Immature natural killer cell (primary cell): Measurements from ENCODE around the gene SIGLEC9. TPM values are rescaled to one million over a fixed set of nuclear protein-coding genes. Genes with fewer than 3 reads are reported as not detected.
A peak's percentile ranks its signal among the peaks of the same experiment; 100 is the strongest.

Experiments used
- DNase-seq, 3 donors: peaks; one replicate each; pipeline ENCODE4 v3.0.0; 2022; ENCODE audit warnings: mixed read lengths in 1 of 3
- H3K27ac Mint-ChIP-seq, 6 donors: one replicate each; pipeline ENCODE4 v1.8.0; 2020; ENCODE audit warnings: mixed read lengths in 6 of 6, mild to moderate bottlenecking in 5 of 6, inconsistent platforms in 4 of 6, moderate library complexity in 3 of 6
- H3K27me3 Mint-ChIP-seq, 3 donors: one replicate each; pipeline ENCODE4 v1.8.0; 2020 to 2021; ENCODE audit warnings: low read depth in 3 of 3, mild to moderate bottlenecking in 3 of 3, mixed read lengths in 3 of 3, moderate library complexity in 3 of 3, inconsistent platforms in 1 of 3
- H3K36me3 Mint-ChIP-seq, 3 donors: one replicate each; pipeline ENCODE4 v1.8.0; 2020; ENCODE audit warnings: mixed read lengths in 3 of 3, inconsistent platforms in 2 of 3, mild to moderate bottlenecking in 2 of 3
- H3K4me1 Mint-ChIP-seq, 2 donors: one replicate each; pipeline ENCODE4 v1.8.0; 2020; ENCODE audit warnings: inconsistent platforms in 2 of 2, mild to moderate bottlenecking in 2 of 2, mixed read lengths in 2 of 2, moderate library complexity in 1 of 2
- H3K4me3 Mint-ChIP-seq, 5 donors: one replicate each; pipeline ENCODE4 v1.8.0; 2020; ENCODE audit warnings: mild to moderate bottlenecking in 5 of 5, mixed read lengths in 5 of 5, inconsistent platforms in 3 of 5, moderate library complexity in 3 of 5
- H3K9me3 Mint-ChIP-seq, 6 donors: one replicate each; pipeline ENCODE4 v1.8.0; 2020; ENCODE audit warnings: mild to moderate bottlenecking in 6 of 6, mixed read lengths in 6 of 6, inconsistent platforms in 4 of 6, moderate library complexity in 3 of 6
- polyA plus RNA-seq, 3 donors: library from polyadenylated mRNA; unstranded; fragments of 300-500 nt; fragmentation: Illumina TruSeq; gene quantifications; one replicate each; pipeline ENCODE4 v1.2.3, GENCODE V29; 2021

The SIGLEC9 gene
- polyA plus RNA-seq, 3 donors from 2014 or later: 6.2 to 16.8 (median 11.3) TPM

DNA sequence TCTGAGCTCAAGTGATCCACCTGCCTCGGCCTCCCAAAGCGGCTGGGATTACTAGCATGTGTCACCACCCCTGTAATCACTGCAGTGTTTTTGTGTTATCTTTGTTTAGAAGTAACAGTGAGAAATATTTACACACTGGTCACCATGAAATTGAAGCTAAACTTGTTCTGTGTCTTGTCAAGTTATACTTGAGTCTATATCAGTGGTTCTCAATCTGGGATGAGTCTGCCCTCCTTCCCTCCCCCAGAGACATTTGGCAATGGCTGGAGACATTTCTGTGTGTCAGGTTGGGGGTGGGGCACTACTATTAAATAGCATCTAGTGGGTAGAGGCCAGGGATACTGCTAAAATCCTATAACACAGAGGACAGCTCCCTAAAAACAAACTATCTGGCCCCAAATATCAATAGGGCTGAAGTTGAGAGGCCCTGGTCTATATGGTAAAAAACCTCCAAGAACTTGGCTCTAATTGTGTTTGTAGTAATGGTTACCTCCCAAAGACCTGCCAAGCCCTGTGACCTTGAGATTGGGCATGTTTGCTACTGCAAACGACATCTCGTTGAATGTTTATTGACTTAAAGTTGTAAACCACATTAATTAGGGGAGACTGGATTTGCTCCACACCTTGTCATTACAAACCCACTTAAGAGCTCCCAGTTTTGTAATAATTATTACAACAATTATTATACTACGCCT is 23.4 kb upstream of the SIGLEC9 start:
- no peaks in the 10 kb centered on the region for H3K27me3 Mint-ChIP-seq
- H3K27ac Mint-ChIP-seq: peak overlapping the region; percentile 7 to 69 (median 42)
- DNase-seq: no peak
- H3K4me1 Mint-ChIP-seq: peaks cover 44 to 68% of the 10 kb centered on the region in 2 donors
- no peaks in the 10 kb centered on the region for H3K9me3 Mint-ChIP-seq
- H3K4me3 Mint-ChIP-seq: no peak overlapping the region
- peaks cover 3 to 19% (median 12%) of the 10 kb centered on the region in 3 donors for H3K36me3 Mint-ChIP-seq

DNA sequence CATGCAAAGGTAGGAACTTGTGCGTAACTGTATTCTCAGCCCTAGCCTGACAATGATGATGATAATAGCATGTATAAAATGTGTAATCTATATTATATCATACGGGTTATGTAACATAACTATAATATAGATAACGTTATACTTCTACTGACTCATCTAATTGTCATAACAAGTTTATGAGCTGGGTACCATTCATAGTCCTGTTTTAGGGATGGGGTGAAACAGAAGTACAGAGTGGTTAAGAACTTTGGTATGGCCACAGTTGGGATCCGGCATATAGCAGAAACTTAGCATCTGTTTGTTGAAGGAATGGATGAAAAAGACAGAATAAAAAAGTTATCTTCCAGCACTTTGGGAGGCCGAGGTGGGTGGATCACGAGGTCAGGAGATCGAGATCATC is 21.7 kb upstream of the SIGLEC9 start:
- peak overlapping the region in 4 of 6 donors; percentile 29 to 71 (median 56) for H3K27ac Mint-ChIP-seq
- H3K4me3 Mint-ChIP-seq: no peak overlapping the region
- DNase-seq: no peak
- peaks cover 45 to 73% of the 10 kb centered on the region in 2 donors for H3K4me1 Mint-ChIP-seq
- peaks cover 3 to 19% (median 12%) of the 10 kb centered on the region in 3 donors for H3K36me3 Mint-ChIP-seq
- H3K27me3 Mint-ChIP-seq: peaks cover under 1 to 2% (median 2%) of the 10 kb centered on the region in 3 donors
- H3K9me3 Mint-ChIP-seq: no peaks in the 10 kb centered on the region

DNA sequence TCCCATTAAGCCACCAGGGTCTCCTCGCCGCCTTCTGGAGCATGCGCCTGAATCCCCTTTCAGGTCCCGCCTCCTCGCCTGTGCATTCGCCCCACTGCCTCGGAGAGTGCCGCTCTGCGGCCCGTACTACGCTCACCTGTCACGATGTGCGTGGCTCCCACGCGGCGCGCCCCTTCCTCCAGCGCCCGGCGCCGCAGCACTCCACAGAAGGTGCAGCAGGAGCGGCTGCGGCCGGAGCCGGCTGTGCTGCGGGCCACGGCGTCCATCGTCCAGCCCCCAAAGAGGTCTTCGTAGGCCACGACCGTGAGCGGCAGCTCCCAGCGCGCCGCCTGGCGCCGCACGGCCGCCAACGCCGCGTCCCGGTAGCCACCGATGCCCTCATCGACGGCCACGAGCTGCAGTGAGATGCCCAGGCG is 20.8 kb upstream of the SIGLEC9 start:
- no peak for DNase-seq
- H3K36me3 Mint-ChIP-seq: peaks cover 3 to 19% (median 12%) of the 10 kb centered on the region in 3 donors
- H3K4me1 Mint-ChIP-seq: peaks cover 54 to 83% of the 10 kb centered on the region in 2 donors
- no peak overlapping the region for H3K27ac Mint-ChIP-seq
- peaks cover 7 to 8% (median 8%) of the 10 kb centered on the region in 3 donors for H3K27me3 Mint-ChIP-seq
- no peak overlapping the region for H3K4me3 Mint-ChIP-seq
- H3K9me3 Mint-ChIP-seq: no peaks in the 10 kb centered on the region

DNA sequence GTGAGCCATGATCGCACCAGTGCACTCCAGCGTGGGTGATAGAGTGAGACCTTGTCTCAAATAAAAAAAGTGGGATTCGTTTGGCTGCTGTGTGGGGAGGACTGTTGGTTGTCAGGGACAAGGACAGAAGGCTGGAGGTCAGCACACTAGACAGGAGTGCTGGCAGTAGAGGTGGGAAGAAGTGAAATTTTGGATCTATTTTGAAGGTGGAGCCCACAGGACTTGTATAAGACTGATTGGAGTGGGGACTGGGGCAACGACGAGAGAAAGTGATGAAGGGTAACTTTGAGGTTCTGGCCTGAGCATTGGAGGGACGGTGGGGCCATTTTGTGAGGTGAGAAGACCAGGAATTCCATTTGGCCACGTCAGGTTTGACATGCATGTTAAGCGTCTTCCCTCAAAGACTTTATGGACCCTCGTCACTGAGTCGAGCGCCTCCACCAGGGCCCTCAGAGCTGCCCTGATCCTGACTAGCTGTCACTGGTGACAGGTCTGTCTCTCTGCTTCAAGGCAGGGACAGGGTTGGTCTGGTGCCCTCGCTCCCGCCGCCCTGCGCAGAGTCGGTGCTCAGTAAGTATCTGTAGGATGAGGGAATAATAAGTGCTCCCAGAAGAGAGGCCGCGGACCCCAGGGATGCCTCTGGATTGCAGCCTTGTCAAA is 17.2 kb upstream of the SIGLEC9 start:
- DNase-seq: no peak
- peaks cover 3 to 7% (median 7%) of the 10 kb centered on the region in 3 donors for H3K36me3 Mint-ChIP-seq
- H3K27ac Mint-ChIP-seq: peak overlapping the region; percentile 94 to 99 (median 98)
- peaks cover 55 to 59% of the 10 kb centered on the region in 2 donors for H3K4me1 Mint-ChIP-seq
- H3K27me3 Mint-ChIP-seq: peaks cover 7 to 10% (median 8%) of the 10 kb centered on the region in 3 donors
- no peaks in the 10 kb centered on the region for H3K9me3 Mint-ChIP-seq
- peak overlapping the region; percentile 97 to 99 (median 98) for H3K4me3 Mint-ChIP-seq

DNA sequence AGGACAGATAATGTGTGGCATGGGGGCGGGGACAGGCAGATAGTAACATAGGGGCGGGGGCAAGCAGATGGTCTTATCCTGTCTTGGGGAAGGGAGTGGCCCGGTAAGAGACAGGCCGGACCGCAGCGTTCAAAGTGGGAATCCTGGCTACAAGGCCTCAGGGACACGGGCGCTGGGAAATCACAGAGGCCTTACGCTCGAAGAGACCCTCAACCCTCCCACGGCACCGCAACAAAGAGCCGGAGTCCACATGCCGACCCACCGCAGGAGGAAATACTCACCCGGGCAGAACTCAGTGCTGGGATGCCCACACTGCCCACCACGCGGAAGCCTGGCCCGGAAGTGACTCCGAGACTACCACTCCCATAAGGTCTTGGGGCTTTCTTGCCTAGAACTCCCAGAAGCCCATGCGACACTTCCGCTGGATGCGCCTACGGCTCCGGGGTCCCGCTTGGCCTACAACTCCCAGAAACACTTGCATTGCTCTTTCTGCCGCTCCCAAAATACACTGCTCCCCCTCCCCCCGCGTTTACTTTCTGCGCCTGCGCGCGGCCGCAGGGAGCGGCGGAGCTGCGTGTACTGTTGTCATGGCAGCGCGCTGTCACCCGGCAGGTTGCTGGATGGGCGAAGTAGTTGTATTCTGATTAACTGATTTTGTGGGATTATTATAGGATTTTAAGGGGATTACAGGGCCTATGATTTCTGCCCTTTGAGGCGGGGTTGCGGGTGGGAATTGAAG is 16.5 kb upstream of the SIGLEC9 start, which contains the start of gene CTU1:
Gene CTU1, minus strand, starts transcription at position 344 of the 739 bp plus-strand sequence. CDS start 3,840 bp downstream, outside the sequence.
- H3K27ac Mint-ChIP-seq: peak within 1 kb of the TSS; percentile 94 to 99 (median 98)

DNA sequence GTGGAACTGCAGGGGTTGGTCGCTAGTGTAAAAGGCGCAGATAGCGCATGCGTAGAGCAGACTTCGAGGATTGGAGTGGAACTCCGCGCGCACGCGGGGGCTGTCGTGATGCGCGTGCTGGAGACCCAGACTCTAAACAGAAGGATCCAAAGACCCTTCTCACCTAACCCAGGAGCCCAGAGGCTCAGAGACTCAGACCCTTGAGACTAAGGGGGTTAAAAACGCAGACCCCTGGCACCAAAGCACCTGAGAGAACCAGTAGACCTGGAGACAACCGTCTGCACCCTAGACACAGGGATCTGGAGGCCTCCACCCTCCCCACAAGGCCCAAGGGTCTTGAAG is 15.9 kb upstream of the SIGLEC9 start:
- peaks cover 7 to 10% (median 8%) of the 10 kb centered on the region in 3 donors for H3K27me3 Mint-ChIP-seq

More for the DNA sequence above, 16.5 kb upstream of the SIGLEC9 start, which contains the start of gene CTU1:
- Mint-ChIP-seq H3K36me3 (peaks cover 3% of the 10 kb centered on the region in 3 donors), H3K9me3 (no peaks in the 10 kb centered on the region), H3K27me3 (peaks cover 7 to 10% (median 8%) of the 10 kb centered on the region in 3 donors), H3K4me3 (peak within 1 kb of the TSS; percentile 97 to 99 (median 98)), H3K4me1 (peaks cover 52% of the 10 kb centered on the region in 2 donors)
- peak; percentile 97 to 99 (median 98) for DNase-seq

DNA sequence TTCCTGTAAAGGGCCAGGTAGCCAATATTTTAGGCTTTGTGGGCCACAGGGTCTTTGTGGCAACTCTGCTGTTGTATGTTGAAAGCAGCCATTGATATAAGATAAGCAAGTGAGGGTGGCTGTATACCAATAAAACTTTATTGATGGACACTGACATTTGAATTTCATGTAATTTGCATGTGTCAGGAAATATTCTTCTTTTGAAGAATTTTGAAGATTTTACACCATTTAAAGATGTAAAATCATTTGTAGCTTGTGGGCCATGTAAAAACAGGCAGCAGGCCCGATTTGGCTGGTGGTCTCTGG is 14.1 kb upstream of the SIGLEC9 start:
- Mint-ChIP-seq H3K4me3 (no peak overlapping the region), H3K36me3 (peaks cover 0 to 3% (median 0%) of the 10 kb centered on the region in 3 donors), H3K27me3 (peaks cover 7 to 10% (median 10%) of the 10 kb centered on the region in 3 donors), H3K9me3 (no peaks in the 10 kb centered on the region), H3K27ac (peak overlapping the region in 1 of 6 donors; percentile 79), H3K4me1 (peaks cover 34 to 38% of the 10 kb centered on the region in 2 donors)
- DNase-seq: no peak

More for the DNA sequence above, 15.9 kb upstream of the SIGLEC9 start:
- Mint-ChIP-seq H3K27ac (peak overlapping the region; percentile 94 to 99 (median 98)), H3K4me3 (peak overlapping the region; percentile 97 to 99 (median 98)), H3K4me1 (peaks cover 46 to 50% of the 10 kb centered on the region in 2 donors), H3K9me3 (no peaks in the 10 kb centered on the region), H3K36me3 (peaks cover 3% of the 10 kb centered on the region in 3 donors)
- no peak for DNase-seq

DNA sequence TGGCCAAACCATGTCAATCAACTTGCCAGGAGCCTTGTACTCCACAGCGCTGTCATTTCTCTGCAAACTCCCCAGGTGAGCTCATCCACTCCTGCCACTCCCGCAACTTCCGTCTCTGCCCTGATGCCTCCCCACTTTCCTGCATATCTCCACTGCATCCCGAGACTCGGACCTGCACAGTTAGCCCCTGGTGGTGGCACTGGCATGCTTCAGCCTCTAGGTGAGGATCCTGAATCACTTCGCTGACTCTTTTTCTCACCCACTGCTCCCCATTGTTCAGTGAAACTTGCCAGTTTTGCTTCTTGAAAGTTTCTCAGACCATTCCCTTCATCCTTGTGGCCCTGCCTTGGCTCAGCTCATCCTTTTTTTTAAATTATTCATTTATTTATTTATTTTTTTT is 13.1 kb upstream of the SIGLEC9 start:
- no peak for DNase-seq

DNA sequence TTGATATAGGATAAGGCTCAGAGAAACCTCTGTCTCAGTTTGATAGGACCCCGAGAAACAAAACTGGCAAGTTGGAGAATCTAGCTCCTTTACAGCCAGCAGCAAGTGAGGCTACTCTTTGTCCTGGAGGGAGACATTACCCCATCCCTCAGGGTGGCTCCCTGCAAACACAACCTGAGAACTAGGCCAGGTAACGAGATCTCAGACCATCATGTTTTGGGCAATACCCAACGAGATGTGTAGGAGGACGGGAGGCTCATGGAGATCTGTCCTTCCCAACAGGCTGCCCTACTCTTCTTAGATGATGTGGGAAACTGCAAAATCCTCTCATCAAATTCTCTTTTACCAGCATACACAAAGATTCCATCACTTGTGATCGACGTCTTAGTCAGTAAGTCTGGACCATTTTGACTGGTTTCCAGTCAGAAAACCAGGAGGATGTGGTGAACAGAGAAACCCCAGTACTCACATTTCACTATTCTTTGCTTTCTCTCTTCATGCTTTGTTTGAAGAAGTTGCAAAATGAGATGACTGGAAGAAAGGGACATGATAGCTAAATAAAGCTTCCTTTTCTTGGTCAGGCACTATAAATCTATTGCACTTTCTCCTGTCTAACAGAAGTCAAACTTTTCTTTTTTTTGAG is 10.5 kb upstream of the SIGLEC9 start:
- H3K9me3 Mint-ChIP-seq: no peaks in the 10 kb centered on the region
- peaks cover 0 to 4% (median 2%) of the 10 kb centered on the region in 3 donors for H3K27me3 Mint-ChIP-seq
- peaks cover 9 to 12% of the 10 kb centered on the region in 2 donors for H3K4me1 Mint-ChIP-seq
- peak in 1 of 3 donors; percentile 46 for DNase-seq
- peak overlapping the region in 4 of 5 donors; percentile 54 to 66 (median 59) for H3K4me3 Mint-ChIP-seq
- peak overlapping the region; percentile 28 to 88 (median 76) for H3K27ac Mint-ChIP-seq
- H3K36me3 Mint-ChIP-seq: no peaks in the 10 kb centered on the region

More for the DNA sequence above, 13.1 kb upstream of the SIGLEC9 start:
- peaks cover 24 to 31% of the 10 kb centered on the region in 2 donors for H3K4me1 Mint-ChIP-seq
- no peak overlapping the region for H3K4me3 Mint-ChIP-seq
- H3K9me3 Mint-ChIP-seq: no peaks in the 10 kb centered on the region
- peaks cover 7 to 11% (median 10%) of the 10 kb centered on the region in 3 donors for H3K27me3 Mint-ChIP-seq
- no peaks in the 10 kb centered on the region for H3K36me3 Mint-ChIP-seq
- no peak overlapping the region for H3K27ac Mint-ChIP-seq

DNA sequence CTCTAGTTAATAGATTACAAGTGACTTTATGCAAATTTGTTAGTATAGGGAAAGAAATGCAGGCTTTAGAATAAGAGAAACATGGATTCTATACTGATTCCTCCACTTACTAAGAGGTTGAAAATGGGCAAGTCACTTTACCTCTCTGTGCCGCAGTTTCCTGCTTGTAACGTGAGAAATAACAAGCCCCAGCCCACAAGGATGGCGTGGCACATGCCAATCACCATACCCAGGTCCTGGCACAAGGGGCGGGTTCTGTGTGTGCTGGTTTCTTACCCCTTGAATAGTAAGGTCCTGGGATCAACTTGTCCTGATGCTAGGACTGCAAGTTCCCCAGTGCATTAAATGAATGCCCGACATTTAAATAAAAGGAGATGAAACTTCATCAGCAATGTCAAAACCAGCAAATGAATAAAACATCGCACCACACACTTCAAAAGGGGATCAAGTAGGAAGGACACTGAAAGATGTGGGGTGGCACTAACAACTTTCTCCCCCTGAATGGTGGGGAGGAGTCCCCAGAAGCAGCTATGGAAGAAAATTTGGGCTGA is 7.9 kb upstream of the SIGLEC9 start:
- Mint-ChIP-seq H3K27me3 (peaks cover 0 to 4% (median 0%) of the 10 kb centered on the region in 3 donors), H3K4me1 (peaks cover 22 to 30% of the 10 kb centered on the region in 2 donors), H3K9me3 (no peaks in the 10 kb centered on the region), H3K27ac (peak overlapping the region; percentile 68 to 91 (median 82)), H3K4me3 (peak overlapping the region; percentile 40 to 77 (median 66)), H3K36me3 (no peaks in the 10 kb centered on the region)
- DNase-seq: peak in 1 of 3 donors; percentile 62

DNA sequence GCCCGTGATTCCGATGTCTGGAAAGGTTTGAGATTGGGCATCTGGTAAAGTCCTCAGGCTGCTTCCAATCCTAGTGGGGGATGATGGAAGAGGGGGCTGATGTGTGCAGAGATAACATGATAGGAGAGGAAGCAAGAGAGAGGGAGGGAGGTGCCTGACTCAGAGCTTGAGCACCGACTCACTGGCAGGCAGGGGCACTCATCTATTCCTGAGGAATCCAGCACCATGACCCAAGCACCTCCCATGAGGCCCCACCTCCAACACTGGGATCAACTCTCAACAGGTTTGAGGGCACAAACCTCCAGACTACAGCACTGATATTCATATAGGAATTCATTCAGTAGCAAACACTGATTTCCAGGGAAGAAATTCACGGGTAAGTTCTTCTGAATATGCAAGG is 5.6 kb upstream of the SIGLEC9 start:
- DNase-seq: no peak
- Mint-ChIP-seq H3K27ac (peak overlapping the region in 4 of 6 donors; percentile 53 to 64 (median 63)), H3K27me3 (peaks cover 5 to 12% (median 9%) of the 10 kb centered on the region in 3 donors), H3K36me3 (no peaks in the 10 kb centered on the region), H3K4me1 (peaks cover 45 to 53% of the 10 kb centered on the region in 2 donors), H3K9me3 (no peaks in the 10 kb centered on the region), H3K4me3 (peak overlapping the region in 1 of 5 donors; percentile 59)

DNA sequence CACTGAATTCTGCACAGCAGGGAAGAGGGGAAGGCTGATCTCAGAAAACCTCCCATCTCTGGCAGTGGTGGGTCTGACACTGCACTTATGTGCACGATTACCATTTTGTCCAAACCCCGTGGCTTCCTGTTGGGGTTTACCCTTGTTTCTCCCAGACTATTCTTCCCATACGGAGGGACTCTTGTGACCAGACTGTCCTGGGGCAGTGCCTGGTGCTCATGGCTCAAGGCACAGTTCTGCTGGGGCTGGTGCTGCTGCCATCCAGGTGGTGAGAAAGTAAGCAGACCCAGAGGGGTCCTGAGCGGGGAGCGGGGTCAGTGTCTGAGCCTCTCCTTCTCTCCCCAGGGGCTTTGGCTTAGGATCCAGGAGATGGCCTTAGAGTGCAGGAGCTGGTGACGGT is 5.1 kb upstream of the SIGLEC9 start:
- Mint-ChIP-seq H3K27ac (peak overlapping the region in 4 of 6 donors; percentile 10 to 77 (median 58)), H3K36me3 (no peaks in the 10 kb centered on the region), H3K4me3 (peak overlapping the region in 1 of 5 donors; percentile 7), H3K9me3 (no peaks in the 10 kb centered on the region), H3K27me3 (peaks cover 5 to 10% (median 9%) of the 10 kb centered on the region in 3 donors), H3K4me1 (peaks cover 50 to 58% of the 10 kb centered on the region in 2 donors)
- no peak for DNase-seq

DNA sequence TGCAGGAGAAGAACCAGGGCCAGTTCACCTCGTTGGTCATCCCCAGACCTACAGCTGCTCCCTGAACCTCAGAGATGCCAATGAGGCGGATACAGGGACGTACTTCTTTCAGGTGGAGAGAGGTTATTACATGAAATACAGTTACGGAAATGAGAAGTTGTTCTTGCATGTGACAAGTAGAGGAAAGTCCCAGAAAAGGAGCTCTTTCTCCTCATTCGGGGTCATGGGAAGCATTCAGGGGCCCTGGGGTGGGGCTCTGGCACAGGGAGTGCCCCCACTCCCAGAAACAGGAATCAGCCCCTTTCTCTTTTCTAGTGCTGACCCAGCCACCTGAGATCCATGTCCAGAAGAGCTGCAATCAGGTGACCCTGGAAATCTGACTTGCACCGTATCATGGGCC is 4.5 kb upstream of the SIGLEC9 start:
- H3K27ac Mint-ChIP-seq: peak overlapping the region in 4 of 6 donors; percentile 23 to 84 (median 80)
- H3K4me3 Mint-ChIP-seq: peak overlapping the region in 2 of 5 donors; percentile 12 to 30
- H3K9me3 Mint-ChIP-seq: no peaks in the 10 kb centered on the region
- no peak for DNase-seq
- peaks cover 55 to 63% of the 10 kb centered on the region in 2 donors for H3K4me1 Mint-ChIP-seq
- peaks cover 5 to 10% (median 9%) of the 10 kb centered on the region in 3 donors for H3K27me3 Mint-ChIP-seq
- H3K36me3 Mint-ChIP-seq: no peaks in the 10 kb centered on the region
